ENCODE data around the gene RAB11FIP4. TPM values are rescaled to one million over a fixed set of nuclear protein-coding genes. Genes with fewer than 3 reads are reported as not detected.

Gene RAB11FIP4
- total and polyA plus RNA-seq, 12 donors, result 1.6 to 13.9 (median 8.4) TPM

GRCh38 chr17:31583772-31584356 is 192.4 kb downstream of the RAB11FIP4 start:
- H3K4me3 ChIP-seq, result no peak overlapping the region
- intact Hi-C loops (cut with DNase I), result loop anchor here in 1 of 10 donors (10.0 kb wide), 1 partner anchor 141 kb away; no protein-coding TSS in a partner anchor
- 80 to 85% methylated on average over 7 of the region's 7 CpGs for WGBS, 2 donors
- peaks cover 0 to 3% (median 0%) of the 10 kb centered on the region in 9 donors for H3K36me3 ChIP-seq
- DNase-seq, result no peak
- peaks cover 6 to 65% (median 36%) of the 10 kb centered on the region in 9 donors for H3K4me1 ChIP-seq
- no peak overlapping the region for H3K27ac ChIP-seq
- TF ChIP-seq CTCF (IDR thresholded peaks at IDR 0.05), result no peak
- no peak for ATAC-seq
- H3K27me3 ChIP-seq, result no peaks in the 10 kb centered on the region
- no peaks in the 10 kb centered on the region for H3K9me3 ChIP-seq

GRCh38 chr17:31584438-31585279 is 193.2 kb downstream of the RAB11FIP4 start:
- intact Hi-C loops (cut with DNase I), result loop anchor here in 2 of 10 donors (5.0 to 10.0 kb wide), 2 partner anchors 113 to 140 kb away; no protein-coding TSS in a partner anchor
- 93 to 94% methylated on average over 6 of the region's 6 CpGs for WGBS, 2 donors
- Histone ChIP-seq H3K27ac (no peak overlapping the region), H3K27me3 (no peaks in the 10 kb centered on the region), H3K4me1 (peaks cover 6 to 57% (median 31%) of the 10 kb centered on the region in 9 donors), H3K4me3 (no peak overlapping the region), H3K9me3 (no peaks in the 10 kb centered on the region), H3K36me3 (peaks cover 0 to 3% (median 0%) of the 10 kb centered on the region in 9 donors)
- ATAC-seq (no peak), DNase-seq (no peak)
- no peak for TF ChIP-seq CTCF (IDR thresholded peaks at IDR 0.05)

GRCh38 chr17:31585280-31585630 is 193.8 kb downstream of the RAB11FIP4 start:
- intact Hi-C loops (cut with DNase I), result loop anchor here in 2 of 10 donors (5.0 to 10.0 kb wide), 2 partner anchors 112 to 140 kb away; no protein-coding TSS in a partner anchor
- H3K4me3 ChIP-seq, result no peak overlapping the region
- ATAC-seq (no peak), DNase-seq (no peak)
- peaks cover 0 to 3% (median 0%) of the 10 kb centered on the region in 9 donors for H3K36me3 ChIP-seq
- H3K27me3 ChIP-seq, result no peaks in the 10 kb centered on the region
- H3K27ac ChIP-seq, result no peak overlapping the region
- WGBS, 2 donors, result 84 to 93% methylated on average over 6 of the region's 6 CpGs
- no peaks in the 10 kb centered on the region for H3K9me3 ChIP-seq
- TF ChIP-seq CTCF (IDR thresholded peaks at IDR 0.05), result no peak
- H3K4me1 ChIP-seq, result peaks cover 6 to 51% (median 27%) of the 10 kb centered on the region in 9 donors

- Histone ChIP-seq H3K27ac (peak overlapping the region in 1 of 10 donors; percentile 46), H3K36me3 (peaks cover 0 to 10% (median 0%) of the 10 kb centered on the region in 9 donors), H3K4me3 (no peak overlapping the region), H3K4me1 (peaks cover 0 to 34% (median 11%) of the 10 kb centered on the region in 9 donors), H3K27me3 (no peaks in the 10 kb centered on the region), H3K9me3 (no peaks in the 10 kb centered on the region)
- ATAC-seq (peak in 2 of 8 donors; percentile 52 to 58), DNase-seq (no peak)
- 45 to 66% methylated on average over 5 of the region's 5 CpGs for WGBS, 2 donors
- TF ChIP-seq CTCF (IDR thresholded peaks at IDR 0.05), result no peak
- intact Hi-C loops (cut with DNase I), result loop anchor here in 2 of 10 donors (5.0 to 10.0 kb wide), 2 partner anchors 110 to 138 kb away; no protein-coding TSS in a partner anchor
Observed at GRCh38 chr17:31586946-31587345, 195.5 kb downstream of the RAB11FIP4 start.

All from heart right ventricle (tissue), 16 donors.